Gastroesophageal sphincter (tissue), 4 donors: Measurements from ENCODE around the gene GTF2F2. TPM values are rescaled to one million over a fixed set of nuclear protein-coding genes. Genes with fewer than 3 reads are reported as not detected.
"Not testable (repeated sequence)": the region's sequence is repeated elsewhere in the genome, so short reads cannot be mapped to it uniquely, and the experiment has no call there.

ENCODE experiments used
- ATAC-seq: fragments of 150-250 bp; one replicate; pipeline ENCODE4 v1.9.1; 2016; ENCODE audit warnings: mild to moderate bottlenecking, moderate library complexity
- H3K27ac ChIP-seq, 4 donors: fragments of 200-600 bp; sonication (generic) in 3 of 4; 1 replicate in 3 of 4; 2 replicates in 1 of 4; pipeline ENCODE4 v1.5.1; 2016 to 2019
- H3K27me3 ChIP-seq: fragments of 200-600 bp; sonication (generic); one replicate; pipeline ENCODE4 v1.5.1; 2019
- H3K36me3 ChIP-seq, 2 donors: fragments of 200-600 bp; sonication (generic); one replicate each; pipeline ENCODE4 v1.5.1; 2019; ENCODE audit warnings: control low read depth in 1 of 2
- H3K4me1 ChIP-seq, 3 donors: fragments of 200-600 bp; sonication (generic); 1 replicate in 2 of 3; 2 replicates in 1 of 3; pipeline ENCODE4 v1.5.1; 2016 to 2019; ENCODE audit warnings: control low read depth in 2 of 3
- H3K4me3 ChIP-seq, 2 donors: fragments of 200-600 bp; sonication (generic); one replicate each; pipeline ENCODE4 v1.5.1; 2019; ENCODE audit warnings: mild to moderate bottlenecking in 1 of 2, moderate library complexity in 1 of 2
- H3K9me3 ChIP-seq, 3 donors: fragments of 200-600 bp; sonication (generic); one replicate each; pipeline ENCODE4 v1.5.1; 2017 to 2019; ENCODE audit warnings: control low read depth in 2 of 3
- CTCF ChIP-seq, 4 experiments: fragments of 200-600 bp in 2 of 4; fragments of 450-650 bp in 2 of 4; sonication (generic) in 1 of 4; IDR thresholded peaks; one replicate each; pipeline ENCODE4 v1.5.1; 2017 to 2019; ENCODE audit warnings: antibody characterized with exemption in 4 of 4, mild to moderate bottlenecking in 2 of 4, moderate library complexity in 2 of 4
- EP300 ChIP-seq: sonication (generic); formaldehyde crosslinking; IDR thresholded peaks from one replicate; pipeline ENCODE4 v1.6.1; 2017; ENCODE audit warnings: antibody characterized with exemption, mild to moderate bottlenecking
- POLR2A ChIP-seq, 2 donors: fragments of 450-650 bp; IDR thresholded peaks; one replicate each; pipeline ENCODE4 v1.6.1; 2017; ENCODE audit warnings: antibody characterized with exemption in 2 of 2, mild to moderate bottlenecking in 2 of 2, moderate library complexity in 1 of 2
- POLR2AphosphoS5 ChIP-seq: sonication (generic); formaldehyde crosslinking; IDR thresholded peaks from one replicate; pipeline ENCODE4 v1.6.1; 2017; ENCODE audit warnings: antibody characterized with exemption
- WGBS, 2 donors: methylation state at CpG; one replicate each; pipeline ENCODE4 v1.1.5; 2018; ENCODE audit warnings: low coverage in 1 of 2; 5-methylcytosine and 5-hydroxymethylcytosine counted together
- total RNA-seq, 4 donors: library from RNA; depleted of rRNA; stranded (reverse); fragments of >200 nt; gene quantifications; one replicate each; pipeline ENCODE4 v1.1.0, GENCODE V29; 2016

Gene GTF2F2
- total RNA-seq, 4 donors from 2014 or later: 15.3 to 19.6 (median 17.7) TPM

DNA sequence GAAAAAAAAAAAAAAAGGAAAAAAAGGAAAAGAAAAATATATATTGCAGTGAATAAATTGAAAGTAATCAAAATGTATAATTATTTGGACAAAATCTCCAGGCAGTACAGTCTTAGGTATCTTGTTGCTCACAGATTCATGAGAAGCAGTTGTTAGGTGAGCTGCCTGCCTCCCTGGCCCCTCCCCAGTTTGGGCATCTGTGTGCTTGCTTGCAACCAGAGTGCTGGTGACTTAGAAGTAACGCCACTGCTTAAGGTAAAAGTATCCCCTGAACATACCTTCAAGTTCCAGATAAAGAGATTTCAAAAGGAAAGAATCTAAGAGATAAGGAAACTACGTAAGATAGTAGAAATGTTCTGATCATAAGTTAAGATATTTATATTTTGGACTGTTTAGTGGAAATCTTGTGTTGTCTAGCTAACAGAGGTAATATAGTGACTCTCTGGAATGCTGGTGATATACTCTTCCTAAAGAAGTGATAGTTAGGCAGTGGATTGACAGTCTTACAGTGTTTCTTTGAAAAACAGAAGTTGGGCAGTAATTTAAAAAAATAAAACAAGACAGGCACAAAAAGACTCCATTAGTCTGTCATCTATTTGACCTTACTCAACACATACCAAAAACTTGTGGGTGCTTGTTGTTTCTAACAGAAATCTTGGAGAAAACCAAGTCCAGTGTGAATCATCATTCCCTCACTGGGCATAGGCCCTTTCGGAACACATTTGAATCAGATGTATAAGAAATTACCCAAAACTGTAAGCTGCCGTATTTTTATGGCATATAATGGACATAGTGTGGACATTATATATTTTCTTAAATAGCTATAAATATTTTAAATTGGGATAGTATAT, 118.9 kb downstream of the GTF2F2 start:
- no peaks in the 10 kb centered on the region for H3K27me3 ChIP-seq
- H3K4me1 ChIP-seq: peaks cover 0 to 27% (median 4%) of the 10 kb centered on the region in 3 donors
- no peaks in the 10 kb centered on the region for H3K9me3 ChIP-seq
- H3K36me3 ChIP-seq: no peaks in the 10 kb centered on the region
- no peak for TF ChIP-seq POLR2AphosphoS5
- WGBS, 2 donors: 87 to 95% methylated on average over 3 to 4 of the region's 4 CpGs
- ATAC-seq: no peak
- H3K27ac ChIP-seq: no peak overlapping the region
- H3K4me3 ChIP-seq: no peak overlapping the region

DNA sequence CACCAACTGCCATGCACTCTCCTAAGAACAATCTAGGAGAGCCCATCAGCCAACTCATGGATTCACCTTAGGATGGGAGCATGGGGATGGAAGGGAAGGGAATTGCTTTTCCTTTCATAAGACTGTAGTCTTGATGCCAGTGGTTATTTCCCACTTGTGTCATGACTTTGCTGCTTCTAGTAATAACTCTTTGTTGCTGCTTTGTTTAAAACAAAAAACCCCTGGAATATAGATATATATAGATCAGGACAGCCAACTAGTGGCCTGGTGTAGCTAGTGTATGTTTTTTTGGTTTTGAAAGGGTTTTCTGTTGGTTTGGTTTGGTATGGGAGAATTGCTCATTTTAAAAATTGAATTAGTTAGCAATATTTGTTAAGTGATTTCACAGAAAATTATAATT, 119.8 kb downstream of the GTF2F2 start:
- ATAC-seq: no peak
- Histone ChIP-seq H3K27me3 (no peaks in the 10 kb centered on the region), H3K4me1 (peaks cover 0 to 27% (median 4%) of the 10 kb centered on the region in 3 donors), H3K4me3 (no peak overlapping the region), H3K9me3 (no peaks in the 10 kb centered on the region), H3K27ac (no peak overlapping the region), H3K36me3 (no peaks in the 10 kb centered on the region)
- TF ChIP-seq POLR2A (IDR thresholded peaks at IDR 0.05): no peak
- no peak for TF ChIP-seq POLR2AphosphoS5
- TF ChIP-seq CTCF (IDR thresholded peaks at IDR 0.05): no peak
- no peak for TF ChIP-seq EP300

GRCh38 chr13:45242070-45242469, 121.8 kb downstream of the GTF2F2 start:
- Histone ChIP-seq H3K4me3 (no peak overlapping the region), H3K27me3 (no peaks in the 10 kb centered on the region), H3K4me1 (peaks cover 0 to 27% (median 4%) of the 10 kb centered on the region in 3 donors), H3K27ac (peak overlapping the region in 2 of 4 donors; percentile 9 to 32), H3K9me3 (no peaks in the 10 kb centered on the region), H3K36me3 (no peaks in the 10 kb centered on the region)
- WGBS, 2 donors: 0 to 3% methylated on average over 3 of the region's 3 CpGs
- peak; percentile 60 for ATAC-seq
- TF ChIP-seq POLR2AphosphoS5 (no peak), EP300 (no peak), POLR2A (IDR thresholded peaks at IDR 0.05) (no peak), CTCF (IDR thresholded peaks at IDR 0.05) (no peak)

GRCh38 chr13:45242524-45242923, 122.2 kb downstream of the GTF2F2 start:
- 67 to 86% methylated on average over 1 of the region's 1 CpG for WGBS, 2 donors
- H3K4me1 ChIP-seq: peaks cover 0 to 27% (median 4%) of the 10 kb centered on the region in 3 donors

DNA sequence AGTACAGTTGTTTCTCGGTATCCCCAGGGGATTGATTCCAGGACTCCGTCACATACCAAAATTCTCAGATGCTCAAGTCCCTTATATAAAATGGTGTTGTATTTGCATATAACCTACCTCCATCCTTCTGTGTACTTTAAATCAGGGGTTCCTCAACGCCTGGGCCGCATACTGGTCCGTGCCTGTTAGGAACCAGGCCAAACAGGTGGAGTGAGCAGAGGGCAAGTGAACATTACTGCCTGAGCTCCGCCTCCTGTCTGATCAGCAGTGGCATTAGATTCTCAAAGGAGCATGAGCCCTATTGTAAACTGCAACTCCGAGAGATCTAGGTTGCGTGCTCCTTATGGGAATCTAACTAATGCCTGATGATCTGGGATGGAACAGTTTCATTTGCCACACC, 122.8 kb downstream of the GTF2F2 start:
- no peak for TF ChIP-seq POLR2AphosphoS5
- Histone ChIP-seq H3K4me1 (peaks cover 0 to 27% (median 4%) of the 10 kb centered on the region in 3 donors), H3K27me3 (no peaks in the 10 kb centered on the region), H3K36me3 (no peaks in the 10 kb centered on the region), H3K27ac (no peak overlapping the region), H3K4me3 (no peak overlapping the region), H3K9me3 (no peaks in the 10 kb centered on the region)
- WGBS, 2 donors: 95 to 96% methylated on average over 5 to 7 of the region's 8 CpGs
- no peak for ATAC-seq

More at GRCh38 chr13:45242524-45242923, 122.2 kb downstream of the GTF2F2 start:
- H3K27ac ChIP-seq: peak overlapping the region in 1 of 4 donors; percentile 9
- no peaks in the 10 kb centered on the region for H3K27me3 ChIP-seq
- ATAC-seq: no peak
- no peaks in the 10 kb centered on the region for H3K9me3 ChIP-seq
- no peaks in the 10 kb centered on the region for H3K36me3 ChIP-seq
- TF ChIP-seq CTCF (IDR thresholded peaks at IDR 0.05) (no peak), POLR2AphosphoS5 (no peak), POLR2A (IDR thresholded peaks at IDR 0.05) (no peak), EP300 (no peak)
- H3K4me3 ChIP-seq: no peak overlapping the region

DNA sequence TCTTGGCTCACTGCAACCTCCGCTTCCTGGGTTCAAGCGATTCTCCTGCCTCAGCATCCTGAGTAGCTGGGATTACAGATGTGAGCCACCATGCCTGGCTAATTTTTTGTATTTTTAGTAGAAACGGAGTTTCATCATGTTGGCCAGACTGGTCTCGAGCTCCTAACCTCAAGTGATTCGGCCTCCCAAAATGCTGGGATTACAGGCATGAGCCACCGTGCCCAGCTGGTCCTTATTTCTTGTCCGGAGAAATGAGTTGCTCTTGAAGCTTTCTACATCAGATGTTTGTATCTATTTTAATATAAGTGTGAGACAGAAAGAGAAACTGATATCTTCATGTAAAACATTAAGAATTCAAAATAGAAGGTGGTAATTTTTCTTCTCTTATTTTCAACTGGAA, 124.4 kb downstream of the GTF2F2 start:
- not testable (repeated sequence) for ATAC-seq, H3K4me3 ChIP-seq, H3K27ac ChIP-seq, H3K27me3 ChIP-seq, H3K36me3 ChIP-seq, H3K9me3 ChIP-seq
- peaks cover 0 to 32% (median 4%) of the 10 kb centered on the region in 3 donors for H3K4me1 ChIP-seq
- 100% methylated on average over 7 of the region's 7 CpGs; no CpG with 5 or more reads in 1 of the 2 donors for WGBS, 2 donors
